ENCODE data around the gene ADA. TPM values are rescaled to one million over a fixed set of nuclear protein-coding genes. Genes with fewer than 3 reads are reported as not detected.

Gene ADA
- total and polyA plus RNA-seq, 2 of the 4 experiments (the other 2 are of a cell fraction), result 8.1 to 11.0 TPM

DNA sequence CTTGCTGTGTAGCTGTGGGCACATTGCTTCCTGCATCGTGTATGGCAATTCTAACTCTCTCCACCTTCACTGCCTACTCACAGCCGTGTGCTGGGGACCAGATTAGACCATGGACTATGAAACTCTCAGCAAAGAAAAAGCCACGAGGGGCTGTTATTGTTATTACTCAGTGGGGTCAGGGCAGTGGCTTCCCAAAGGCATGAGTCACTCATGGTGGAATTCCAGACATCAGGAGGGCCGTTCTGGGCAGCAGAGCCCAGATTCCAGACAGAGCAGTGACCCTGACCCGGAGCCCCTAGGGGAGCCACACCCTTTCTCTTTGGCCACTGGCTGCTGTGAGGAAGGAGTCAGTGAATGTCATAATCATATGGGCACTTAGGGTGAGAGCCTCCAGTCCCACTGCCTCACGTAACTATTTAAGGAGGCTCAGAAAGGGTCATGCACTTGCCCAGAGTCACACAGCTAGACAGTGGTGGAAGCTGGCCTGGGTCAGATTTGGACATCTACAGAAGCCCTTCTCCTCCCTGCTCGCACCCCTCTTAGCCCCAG is 41.5 kb upstream of the ADA start:
- Histone ChIP-seq H4K91ac (ENCODE audit: insufficient read depth, low read depth, low read length) (peak overlapping the region; percentile 88), H3K23ac (ENCODE audit: low read depth, low read length) (peak overlapping the region; percentile 73), H2AK5ac (ENCODE audit: low read depth, low read length) (peak overlapping the region; percentile 98), H3K27ac (ENCODE audit: insufficient read depth, low read length) (peak overlapping the region; percentile 66), H3K36me3 (ENCODE audit: control insufficient read depth, insufficient read depth, low read length) (no peaks in the 10 kb centered on the region), H3K9me1 (ENCODE audit: insufficient read depth, low read length) (peaks cover 8% of the 10 kb centered on the region; the same call in 1 of the 2 replicates), H3K4me3 (ENCODE audit: insufficient read depth, low read depth, low read length) (no peak overlapping the region), H3K9ac (ENCODE audit: low read depth, low read length) (no peak overlapping the region), H3K4me1 (ENCODE audit: control insufficient read depth, insufficient read depth, low read length) (peaks cover 29% of the 10 kb centered on the region), H4K5ac (ENCODE audit: low read depth, low read length) (peak overlapping the region; percentile 75), H3K27me3 (ENCODE audit: control insufficient read depth, insufficient read depth, low read length) (peaks cover 2% of the 10 kb centered on the region; the same call in 1 of the 2 replicates), H3K79me1 (ENCODE audit: low read depth in 1 of 2, low read length in 2 of 2) (no peaks in the 10 kb centered on the region), H3K56ac (ENCODE audit: extremely low read depth, insufficient read depth, low read length) (peak overlapping the region; percentile 37; the same call in 1 of the 2 replicates), H4K20me1 (ENCODE audit: insufficient read depth, low read length) (peaks cover 2% of the 10 kb centered on the region; the same call in 1 of the 2 replicates), H3K18ac (ENCODE audit: low read depth, low read length) (peak overlapping the region; percentile 82), H2BK120ac (ENCODE audit: low read depth, low read length) (peak overlapping the region; percentile 90), H2BK20ac (ENCODE audit: low read depth, low read length) (peak overlapping the region; percentile 82), H4K8ac (ENCODE audit: low read depth in 2 of 2, low read length in 2 of 2) (peak overlapping the region; percentile 67 to 68), H2AFZ (replicated peaks; ENCODE audit: low read length, poor library complexity) (peak overlapping the region; percentile 35), H2BK5ac (ENCODE audit: low read depth, low read length, poor library complexity, severe bottlenecking) (peak overlapping the region; percentile 65), H3K4ac (ENCODE audit: low read depth, low read length) (peak overlapping the region; percentile 85), H3K4me2 (ENCODE audit: low read depth, low read length) (peak overlapping the region; percentile 34), H3K9me3 (ENCODE audit: control insufficient read depth, insufficient read depth, low read length) (peaks cover 8% of the 10 kb centered on the region), H3K14ac (replicated peaks; ENCODE audit: low read depth, low read length) (peak overlapping the region; percentile 54), H2AK9ac (replicated peaks; ENCODE audit: low read depth, low read length, poor library complexity) (peak overlapping the region; percentile 77), H2BK15ac (ENCODE audit: low read depth, low read length) (peak overlapping the region; percentile 38; the same call in 2 of the 3 replicates)
- CTCF ChIA-PET, result interaction anchor here (2.0 kb wide), 1 partner anchor 10 kb away, joined by 5 read pairs; no protein-coding TSS in a partner anchor
- no CpG with 5 or more reads among the region's 7 CpGs for WGBS, 2 experiments (ENCODE audit: extremely low coverage in 2 of 2, insufficient read length in 1 of 2)
- in situ Hi-C loops (cut with MboI; ENCODE audit: low sequenced_read_pairs) (no loop called here), intact Hi-C loops (cut with micrococcal nuclease) (loop anchor here (2.0 to 10.0 kb wide), 2 partner anchors 28 to 1082 kb away; no protein-coding TSS in a partner anchor), dilution Hi-C loops (cut with HindIII; ENCODE audit: low sequenced_read_pairs, unreplicated experiment) (no loop called here)
- peak; percentile 93 for DNase-seq
- peak; percentile 85 for TF ChIP-seq MXI1 (IDR thresholded peaks at IDR 0.05; ENCODE audit: borderline replicate concordance, low read depth, low read length)
- TF ChIP-seq BHLHE40 (IDR thresholded peaks at IDR 0.05; ENCODE audit: low read depth, low read length), result peak; percentile 76
- TF ChIP-seq, protein P1, sequence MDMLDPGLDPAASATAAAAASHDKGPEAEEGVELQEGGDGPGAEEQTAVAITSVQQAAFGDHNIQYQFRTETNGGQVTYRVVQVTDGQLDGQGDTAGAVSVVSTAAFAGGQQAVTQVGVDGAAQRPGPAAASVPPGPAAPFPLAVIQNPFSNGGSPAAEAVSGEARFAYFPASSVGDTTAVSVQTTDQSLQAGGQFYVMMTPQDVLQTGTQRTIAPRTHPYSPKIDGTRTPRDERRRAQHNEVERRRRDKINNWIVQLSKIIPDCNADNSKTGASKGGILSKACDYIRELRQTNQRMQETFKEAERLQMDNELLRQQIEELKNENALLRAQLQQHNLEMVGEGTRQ (IDR thresholded peaks at IDR 0.05; ENCODE audit: low read depth, low read length), result peak; percentile 38; the same call in 1 of the 2 replicates
- TF ChIP-seq NFE2L2 (IDR thresholded peaks at IDR 0.05; ENCODE audit: low read depth, low read length), result peak; percentile 10; the same call in 1 of the 2 replicates
- TF ChIP-seq MAZ (IDR thresholded peaks at IDR 0.05; ENCODE audit: borderline replicate concordance, low read depth, low read length), result peak; percentile 56; the same call in 1 of the 2 replicates
- no peak for TF ChIP-seq CHD1 (IDR thresholded peaks at IDR 0.05; ENCODE audit: low read depth, low read length)
- peak; percentile 99 for TF ChIP-seq FOS (IDR thresholded peaks at IDR 0.05; ENCODE audit: low read depth, low read length)
- TF ChIP-seq, protein P2, sequence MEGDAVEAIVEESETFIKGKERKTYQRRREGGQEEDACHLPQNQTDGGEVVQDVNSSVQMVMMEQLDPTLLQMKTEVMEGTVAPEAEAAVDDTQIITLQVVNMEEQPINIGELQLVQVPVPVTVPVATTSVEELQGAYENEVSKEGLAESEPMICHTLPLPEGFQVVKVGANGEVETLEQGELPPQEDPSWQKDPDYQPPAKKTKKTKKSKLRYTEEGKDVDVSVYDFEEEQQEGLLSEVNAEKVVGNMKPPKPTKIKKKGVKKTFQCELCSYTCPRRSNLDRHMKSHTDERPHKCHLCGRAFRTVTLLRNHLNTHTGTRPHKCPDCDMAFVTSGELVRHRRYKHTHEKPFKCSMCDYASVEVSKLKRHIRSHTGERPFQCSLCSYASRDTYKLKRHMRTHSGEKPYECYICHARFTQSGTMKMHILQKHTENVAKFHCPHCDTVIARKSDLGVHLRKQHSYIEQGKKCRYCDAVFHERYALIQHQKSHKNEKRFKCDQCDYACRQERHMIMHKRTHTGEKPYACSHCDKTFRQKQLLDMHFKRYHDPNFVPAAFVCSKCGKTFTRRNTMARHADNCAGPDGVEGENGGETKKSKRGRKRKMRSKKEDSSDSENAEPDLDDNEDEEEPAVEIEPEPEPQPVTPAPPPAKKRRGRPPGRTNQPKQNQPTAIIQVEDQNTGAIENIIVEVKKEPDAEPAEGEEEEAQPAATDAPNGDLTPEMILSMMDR (conservative IDR thresholded peaks at IDR 0.05; ENCODE audit: low read depth, low read length), result no peak
- 0 out of 2 replicates have a peak, but pooled peaks have one; percentile 17 for TF ChIP-seq RFX5 (IDR thresholded peaks at IDR 0.05; ENCODE audit: low read depth, low read length)
- TF ChIP-seq CEBPB (IDR thresholded peaks at IDR 0.05; ENCODE audit: low read depth, low read length), result peak; percentile 50; the same call in 1 of the 2 replicates
- ATAC-seq (ENCODE audit: low read depth), result peak; percentile 90
- no TSS peak for BruUV-seq (replicated peaks)
- POLR2A ChIA-PET (ENCODE audit: unreplicated experiment), result no interaction called here
